GM18498 (cell line): Measurements from ENCODE around the gene ITGB4.
"Not testable (repeated sequence)": the region's sequence is repeated elsewhere in the genome, so short reads cannot be mapped to it uniquely, and the experiment has no call there.

ENCODE experiments used
- ATAC-seq: cut with Tn5 transposase; IDR thresholded peaks from one replicate; pipeline ENCODE4 v1.9.1; 2021; ENCODE audit warnings: mild to moderate bottlenecking, moderate library complexity; ENCODE audit not compliant: unreplicated experiment

The ITGB4 gene

DNA sequence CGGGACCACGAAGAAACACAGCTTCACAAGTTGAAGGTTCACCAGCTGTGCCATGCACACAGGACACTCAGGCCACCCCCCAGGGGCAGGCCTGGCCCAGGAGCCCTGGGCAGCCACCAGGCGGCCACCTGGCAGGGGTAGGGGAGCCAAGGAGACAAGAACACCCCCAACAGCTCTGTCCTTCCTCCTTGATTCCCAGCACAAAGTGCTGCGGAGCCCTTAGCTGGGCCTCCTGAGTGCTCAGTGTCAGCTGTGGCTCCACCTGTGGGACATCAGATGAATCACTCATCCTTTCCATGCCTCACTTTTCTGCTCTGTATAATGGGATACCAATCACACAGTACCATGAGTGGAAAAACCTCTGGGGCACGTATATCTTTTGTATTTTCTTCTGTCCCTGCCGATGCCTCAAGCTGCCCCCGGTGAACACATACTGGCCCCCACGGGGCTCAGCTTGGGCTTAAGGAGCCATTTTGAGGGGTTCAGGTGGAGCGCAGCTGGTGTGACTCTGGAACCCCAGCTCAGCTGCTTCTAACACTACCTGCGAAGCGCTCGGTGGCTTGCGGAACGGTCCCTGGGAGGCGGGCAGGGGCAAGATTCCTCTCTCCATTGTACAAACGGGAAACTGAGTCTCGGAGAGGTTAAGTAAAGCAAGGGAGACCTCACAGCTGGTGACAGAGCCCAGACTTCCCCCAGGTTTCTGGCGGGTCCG is 31.7 kb downstream of the ITGB4 start:
- no peak for ATAC-seq

DNA sequence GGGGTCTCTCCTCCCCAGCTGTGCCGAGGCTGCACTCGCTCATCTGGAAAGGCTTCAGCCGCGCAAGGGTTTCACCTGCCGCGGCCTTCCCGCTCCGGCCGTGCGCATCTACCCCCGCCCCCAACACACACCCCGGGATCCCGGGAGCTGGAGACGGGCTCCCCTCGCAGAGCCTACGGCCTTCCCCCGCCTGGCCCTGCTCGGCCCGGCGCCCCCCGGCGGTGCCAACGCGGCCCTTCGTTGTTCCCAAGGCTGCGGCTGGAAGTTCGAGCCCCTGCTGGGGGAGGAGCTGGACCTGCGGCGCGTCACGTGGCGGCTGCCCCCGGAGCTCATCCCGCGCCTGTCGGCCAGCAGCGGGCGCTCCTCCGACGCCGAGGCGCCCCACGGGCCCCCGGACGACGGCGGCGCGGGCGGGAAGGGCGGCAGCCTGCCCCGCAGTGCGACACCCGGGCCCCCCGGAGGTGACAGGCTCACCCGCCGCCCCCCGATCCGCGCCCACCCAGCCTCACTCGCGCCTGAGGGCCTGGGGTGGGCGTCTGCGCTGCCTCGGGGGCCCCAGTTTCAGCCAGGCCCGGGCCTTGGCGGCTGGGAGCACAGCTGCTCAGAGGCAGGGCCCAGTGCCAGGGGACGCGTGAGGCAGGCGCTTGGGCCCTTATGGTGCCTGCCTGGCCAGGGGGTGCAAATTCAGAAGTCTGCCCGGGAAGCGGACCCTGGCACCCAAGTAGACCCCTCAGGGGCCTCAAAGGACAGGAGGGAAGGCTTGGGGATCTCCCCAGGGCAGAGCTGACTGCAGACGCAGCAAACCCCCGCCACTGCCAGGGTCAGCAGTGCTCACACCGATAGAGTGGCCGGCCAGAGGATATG is 32.5 kb downstream of the ITGB4 start:
- ATAC-seq: peak; percentile 60

DNA sequence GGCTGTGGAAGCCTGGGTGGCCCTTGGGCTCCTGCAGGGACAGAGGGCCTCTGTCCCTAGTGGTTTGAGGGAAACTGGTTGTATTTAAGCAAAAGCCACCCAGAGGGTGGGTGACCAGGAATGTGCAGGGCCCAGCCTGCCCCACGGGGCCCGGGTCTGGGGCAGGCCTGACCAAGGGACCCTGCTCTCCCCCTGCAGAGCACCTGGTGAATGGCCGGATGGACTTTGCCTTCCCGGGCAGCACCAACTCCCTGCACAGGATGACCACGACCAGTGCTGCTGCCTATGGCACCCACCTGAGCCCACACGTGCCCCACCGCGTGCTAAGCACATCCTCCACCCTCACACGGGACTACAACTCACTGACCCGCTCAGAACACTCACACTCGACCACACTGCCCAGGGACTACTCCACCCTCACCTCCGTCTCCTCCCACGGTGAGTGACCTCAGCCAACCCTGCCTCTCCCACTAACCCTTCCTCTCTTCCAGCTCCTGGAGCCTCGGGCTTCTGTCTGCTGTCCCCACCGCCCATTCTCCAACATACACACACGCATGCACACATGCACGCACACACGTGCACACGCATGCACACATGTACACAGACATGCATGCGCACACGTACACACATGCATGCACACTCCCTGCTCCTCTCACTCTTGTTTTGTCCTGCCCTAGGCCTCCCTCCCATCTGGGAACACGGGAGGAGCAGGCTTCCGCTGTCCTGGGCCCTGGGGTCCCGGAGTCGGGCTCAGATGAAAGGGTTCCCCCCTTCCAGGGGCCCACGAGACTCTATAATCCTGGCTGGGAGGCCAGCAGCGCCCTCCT is 33.3 kb downstream of the ITGB4 start:
- no peak for ATAC-seq

DNA sequence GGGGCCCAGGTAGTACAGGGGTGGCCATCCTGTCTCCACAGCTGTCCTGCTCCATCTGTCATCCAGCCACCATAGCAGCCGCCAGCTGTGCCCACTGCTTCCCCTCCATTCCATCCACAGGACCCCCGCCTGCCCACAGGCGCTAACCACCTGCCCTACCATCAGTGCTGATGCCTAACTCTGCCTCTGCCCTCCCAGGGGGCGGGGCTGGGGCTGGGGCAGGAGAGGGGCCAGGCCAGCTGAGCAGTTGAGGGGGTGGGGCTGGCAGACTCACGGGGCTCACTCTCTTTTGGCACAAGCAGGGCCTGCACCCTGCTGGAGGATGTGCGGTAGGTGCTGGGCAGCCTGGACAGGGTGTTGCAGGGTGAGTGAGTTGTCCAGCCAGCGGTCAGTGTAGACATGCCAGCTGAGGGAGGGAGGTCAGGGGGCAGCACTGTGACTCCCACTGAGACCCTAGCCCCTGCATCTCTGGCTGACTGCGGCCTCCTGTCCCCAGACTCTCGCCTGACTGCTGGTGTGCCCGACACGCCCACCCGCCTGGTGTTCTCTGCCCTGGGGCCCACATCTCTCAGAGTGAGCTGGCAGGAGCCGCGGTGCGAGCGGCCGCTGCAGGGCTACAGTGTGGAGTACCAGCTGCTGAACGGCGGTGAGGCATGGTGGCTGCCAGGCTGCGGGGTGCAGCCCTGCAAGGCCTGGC is 34.1 kb downstream of the ITGB4 start:
- no peak for ATAC-seq

DNA sequence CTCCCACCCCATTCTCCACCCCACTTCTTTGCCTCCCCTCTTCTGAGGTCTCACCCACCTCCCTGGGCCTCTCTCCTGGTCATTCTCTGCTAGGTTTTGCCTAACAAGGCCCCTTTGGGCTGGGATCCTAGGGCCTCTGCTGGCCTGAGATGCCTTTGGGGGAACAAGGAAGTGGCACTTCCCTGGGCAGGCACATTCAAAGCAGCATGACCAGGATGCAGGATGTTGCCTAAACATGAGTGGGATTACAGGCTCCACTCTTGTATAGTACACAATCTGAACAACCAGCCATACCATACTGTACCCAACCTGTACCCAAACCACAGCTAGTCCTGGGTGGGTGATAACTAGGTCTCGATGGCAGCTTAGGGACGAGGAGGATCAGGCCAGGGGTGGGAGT is 34.7 kb downstream of the ITGB4 start:
- ATAC-seq: no peak

DNA sequence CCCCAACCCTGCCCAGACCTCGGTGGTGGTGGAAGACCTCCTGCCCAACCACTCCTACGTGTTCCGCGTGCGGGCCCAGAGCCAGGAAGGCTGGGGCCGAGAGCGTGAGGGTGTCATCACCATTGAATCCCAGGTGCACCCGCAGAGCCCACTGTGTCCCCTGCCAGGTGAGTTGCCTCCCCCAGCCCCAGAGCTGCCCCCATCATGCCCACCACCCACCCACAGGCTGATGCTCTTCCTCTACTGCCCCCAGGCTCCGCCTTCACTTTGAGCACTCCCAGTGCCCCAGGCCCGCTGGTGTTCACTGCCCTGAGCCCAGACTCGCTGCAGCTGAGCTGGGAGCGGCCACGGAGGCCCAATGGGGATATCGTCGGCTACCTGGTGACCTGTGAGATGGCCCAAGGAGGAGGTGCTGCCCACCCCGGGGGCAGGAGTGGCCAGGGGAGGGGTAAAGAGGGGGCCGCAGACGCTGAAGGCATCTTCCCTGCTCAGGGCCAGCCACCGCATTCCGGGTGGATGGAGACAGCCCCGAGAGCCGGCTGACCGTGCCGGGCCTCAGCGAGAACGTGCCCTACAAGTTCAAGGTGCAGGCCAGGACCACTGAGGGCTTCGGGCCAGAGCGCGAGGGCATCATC is 35.3 kb downstream of the ITGB4 start:
- ATAC-seq: no peak

DNA sequence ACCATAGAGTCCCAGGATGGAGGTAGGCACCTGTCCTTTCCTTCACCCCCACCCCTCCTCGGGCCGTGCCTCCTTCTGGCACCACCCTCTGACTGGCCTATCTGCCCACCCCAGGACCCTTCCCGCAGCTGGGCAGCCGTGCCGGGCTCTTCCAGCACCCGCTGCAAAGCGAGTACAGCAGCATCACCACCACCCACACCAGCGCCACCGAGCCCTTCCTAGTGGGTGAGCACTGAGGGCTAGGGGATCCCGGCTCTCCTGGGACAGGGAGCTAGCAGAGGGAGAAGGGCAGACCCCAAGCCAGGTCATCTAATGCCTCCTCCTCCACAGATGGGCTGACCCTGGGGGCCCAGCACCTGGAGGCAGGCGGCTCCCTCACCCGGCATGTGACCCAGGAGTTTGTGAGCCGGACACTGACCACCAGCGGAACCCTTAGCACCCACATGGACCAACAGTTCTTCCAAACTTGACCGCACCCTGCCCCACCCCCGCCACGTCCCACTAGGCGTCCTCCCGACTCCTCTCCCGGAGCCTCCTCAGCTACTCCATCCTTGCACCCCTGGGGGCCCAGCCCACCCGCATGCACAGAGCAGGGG is 35.9 kb downstream of the ITGB4 start:
- no peak for ATAC-seq

DNA sequence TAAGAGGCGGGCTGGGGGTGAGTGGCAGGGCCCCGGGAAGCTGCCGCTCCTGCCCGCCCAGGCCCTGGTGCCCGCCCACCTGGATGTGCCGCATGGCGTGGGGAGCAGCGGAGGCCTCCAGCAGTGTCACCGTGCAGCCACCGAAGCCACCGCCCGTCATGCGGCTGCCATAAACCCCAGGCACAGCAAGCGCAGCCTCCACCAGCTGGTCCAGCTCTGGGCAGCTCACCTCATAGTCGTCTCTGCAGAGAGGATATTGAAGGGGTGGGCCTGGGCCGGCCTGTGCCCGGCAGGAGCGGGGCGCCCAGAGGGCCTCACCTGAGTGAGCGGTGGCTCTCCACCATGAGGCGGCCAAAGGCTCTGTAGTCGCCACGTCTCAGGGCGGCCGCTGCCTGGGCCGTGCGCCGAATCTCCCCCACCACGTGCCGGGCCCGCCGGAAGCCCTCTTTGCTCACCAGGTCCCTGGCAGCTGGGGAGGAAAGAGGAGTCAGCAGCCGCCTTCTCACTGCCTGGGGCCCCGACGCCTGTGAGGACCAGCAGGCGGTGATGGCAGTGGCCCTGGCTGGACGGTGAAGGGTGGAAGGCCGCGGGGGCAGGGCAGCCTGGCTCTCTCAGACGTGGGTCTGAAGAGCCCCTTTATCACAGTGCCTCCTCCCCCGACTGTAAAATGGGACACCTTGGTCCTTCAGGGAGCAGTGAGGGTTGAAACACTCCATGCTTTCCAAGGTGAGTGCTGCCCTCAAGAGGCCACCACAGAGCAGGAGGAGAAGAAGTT is 37.1 kb downstream of the ITGB4 start:
- no peak for ATAC-seq

DNA sequence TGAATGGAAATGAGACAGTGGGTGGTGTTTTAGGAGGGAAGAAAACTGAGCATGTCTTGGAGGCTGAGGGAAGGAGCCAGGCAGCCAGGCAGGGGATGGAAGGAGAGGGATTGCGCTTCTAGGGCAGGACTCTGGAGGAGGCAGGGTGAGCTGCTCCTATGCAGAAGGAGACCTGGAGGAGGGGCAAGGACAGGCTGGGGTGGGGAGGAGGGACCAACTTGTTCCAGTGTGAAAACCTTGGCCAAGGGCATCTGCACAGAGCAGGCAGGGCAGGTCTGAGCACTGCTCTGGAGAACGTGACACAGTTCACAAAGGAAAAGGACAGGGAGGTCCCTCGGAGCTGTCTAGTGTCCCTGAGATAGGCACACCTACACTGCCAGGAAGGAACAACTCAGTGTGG is 38.2 kb downstream of the ITGB4 start:
- ATAC-seq: no peak

DNA sequence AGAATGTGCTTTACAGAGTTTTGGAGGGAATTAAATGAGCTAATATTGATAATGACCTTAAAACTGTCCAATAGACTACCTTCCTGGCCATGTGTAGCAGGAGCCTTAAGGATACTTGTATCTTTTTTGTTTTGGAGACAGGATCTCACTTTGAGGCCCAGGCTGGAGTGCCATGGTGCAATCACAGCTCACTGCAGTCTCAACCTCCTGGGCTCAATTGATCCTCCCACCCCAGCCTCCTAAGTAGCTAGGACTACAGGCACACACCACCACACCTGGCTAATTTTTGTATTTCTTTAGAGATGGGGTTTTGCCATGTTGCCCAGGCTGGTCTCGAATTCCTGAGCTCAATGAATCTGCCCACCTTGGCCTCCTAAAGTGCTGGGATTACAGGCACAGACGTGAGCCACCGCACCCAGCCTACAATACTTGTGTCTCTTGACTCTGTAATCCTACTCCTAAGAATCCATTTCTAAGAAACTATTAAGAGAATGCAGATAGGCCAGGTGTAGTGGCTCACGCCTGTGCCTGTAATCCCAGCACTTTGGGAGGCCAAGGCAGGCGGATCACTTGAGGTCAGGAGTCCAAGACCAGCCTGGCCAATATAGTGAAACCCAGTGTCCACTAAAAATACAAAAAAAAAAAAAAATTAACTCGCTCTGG is 38.9 kb downstream of the ITGB4 start:
- not testable (repeated sequence) for ATAC-seq

DNA sequence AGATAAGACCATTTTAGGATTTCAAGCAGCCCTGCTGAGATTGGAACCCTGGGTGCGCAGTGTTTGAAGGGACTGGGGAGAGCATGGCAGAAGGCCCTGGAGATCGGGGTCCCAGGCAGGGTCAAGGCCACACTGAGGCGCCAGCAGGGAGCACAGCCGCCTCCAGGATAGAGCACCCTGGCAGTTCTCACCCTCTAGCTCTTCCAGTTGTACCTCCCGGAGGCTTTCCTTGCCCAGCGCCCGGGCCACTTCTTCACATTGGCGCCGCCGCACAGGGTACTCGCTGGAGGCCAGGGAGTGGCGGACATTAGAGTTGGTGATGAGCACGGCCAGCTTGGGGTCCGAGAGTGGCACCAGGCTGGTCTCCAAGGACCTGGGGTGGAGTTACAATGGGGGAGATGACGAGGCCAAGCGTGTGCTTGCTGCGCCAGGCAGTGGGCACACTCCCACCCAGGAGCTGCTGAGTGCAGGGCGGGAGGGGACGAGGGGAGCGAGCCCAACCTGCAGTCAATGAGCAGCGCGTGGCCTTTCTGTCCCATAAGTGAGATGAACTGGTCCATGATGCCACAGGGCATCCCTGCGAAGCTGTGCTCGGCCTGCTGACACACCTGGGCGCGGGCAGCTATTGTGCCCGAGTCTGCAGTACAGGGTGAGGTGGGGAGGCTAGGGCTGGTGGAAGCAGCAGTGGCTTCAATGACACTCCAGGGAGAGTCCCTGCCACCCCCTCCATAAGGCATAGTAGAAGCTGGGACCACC is 41.4 kb downstream of the ITGB4 start:
- no peak for ATAC-seq

DNA sequence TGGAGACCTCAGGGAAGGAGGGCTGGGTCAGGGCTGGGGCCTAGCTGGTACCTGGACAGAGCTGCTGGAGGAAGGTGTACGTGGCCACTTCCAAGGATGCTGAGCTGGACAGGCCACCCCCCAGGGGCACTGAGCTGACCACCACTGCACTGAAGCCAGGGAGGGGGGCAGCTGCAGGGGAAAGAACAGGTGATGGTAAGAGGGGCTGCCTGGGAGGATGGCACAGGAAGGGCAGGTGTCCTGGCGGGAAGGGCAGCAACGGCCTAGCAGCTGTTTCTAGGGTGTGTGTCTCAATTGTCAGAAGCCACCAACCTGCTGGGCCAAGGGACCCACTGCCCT is 42.0 kb downstream of the ITGB4 start:
- ATAC-seq: no peak

DNA sequence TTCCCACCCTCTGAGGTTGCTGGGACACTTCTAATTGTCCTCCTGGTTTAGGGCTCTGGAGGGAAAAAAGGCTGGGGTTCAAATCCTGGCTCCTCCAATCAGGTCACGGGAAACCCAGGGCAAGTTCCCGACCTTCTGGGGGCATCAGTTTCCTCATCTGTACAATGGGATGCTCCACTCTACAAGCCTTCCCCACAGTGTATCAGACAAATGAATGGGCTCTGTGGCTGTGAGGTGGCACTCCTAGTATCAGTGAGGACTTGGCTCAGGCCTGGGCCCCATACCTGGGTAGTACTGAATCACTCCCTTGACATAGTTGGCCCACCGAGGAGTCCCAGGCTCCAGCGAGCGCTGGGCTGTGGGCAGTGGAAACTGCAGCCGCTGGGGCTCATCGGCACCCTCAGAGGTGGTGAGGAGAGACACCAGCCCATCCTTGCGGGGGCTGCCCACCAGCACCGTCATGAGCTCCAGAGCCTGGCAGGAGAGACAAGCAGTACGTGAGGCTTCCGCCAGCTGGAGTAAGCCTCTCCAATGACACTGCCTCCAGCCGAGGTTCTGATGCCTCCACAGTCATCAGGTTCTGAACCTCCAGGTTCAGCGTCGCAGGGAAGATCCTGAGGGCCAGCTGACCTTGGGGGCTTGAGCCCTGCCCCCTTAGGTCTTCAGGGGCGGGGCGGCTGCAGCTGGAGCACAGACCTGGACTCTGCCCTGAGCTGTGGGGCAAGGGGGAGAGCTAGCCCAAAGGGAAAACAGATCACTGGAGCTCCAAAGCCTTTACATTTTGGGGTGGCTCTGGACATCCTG is 42.6 kb downstream of the ITGB4 start:
- ATAC-seq: no peak

DNA sequence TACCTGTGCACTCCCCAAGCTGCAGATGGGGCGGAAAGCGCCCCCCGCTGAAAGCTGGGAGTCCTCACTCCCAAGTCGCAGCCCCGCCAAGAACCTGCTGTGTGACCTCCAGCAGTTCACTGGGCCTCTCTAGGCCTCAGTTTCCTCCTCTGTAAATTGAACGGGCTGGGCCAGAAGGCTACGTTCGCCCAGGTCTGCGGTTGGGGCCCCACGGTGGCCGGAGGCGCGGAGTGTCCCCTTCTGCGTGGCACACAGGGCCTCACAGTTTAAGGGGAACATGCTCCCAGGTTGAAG is 43.1 kb downstream of the ITGB4 start:
- ATAC-seq: no peak

DNA sequence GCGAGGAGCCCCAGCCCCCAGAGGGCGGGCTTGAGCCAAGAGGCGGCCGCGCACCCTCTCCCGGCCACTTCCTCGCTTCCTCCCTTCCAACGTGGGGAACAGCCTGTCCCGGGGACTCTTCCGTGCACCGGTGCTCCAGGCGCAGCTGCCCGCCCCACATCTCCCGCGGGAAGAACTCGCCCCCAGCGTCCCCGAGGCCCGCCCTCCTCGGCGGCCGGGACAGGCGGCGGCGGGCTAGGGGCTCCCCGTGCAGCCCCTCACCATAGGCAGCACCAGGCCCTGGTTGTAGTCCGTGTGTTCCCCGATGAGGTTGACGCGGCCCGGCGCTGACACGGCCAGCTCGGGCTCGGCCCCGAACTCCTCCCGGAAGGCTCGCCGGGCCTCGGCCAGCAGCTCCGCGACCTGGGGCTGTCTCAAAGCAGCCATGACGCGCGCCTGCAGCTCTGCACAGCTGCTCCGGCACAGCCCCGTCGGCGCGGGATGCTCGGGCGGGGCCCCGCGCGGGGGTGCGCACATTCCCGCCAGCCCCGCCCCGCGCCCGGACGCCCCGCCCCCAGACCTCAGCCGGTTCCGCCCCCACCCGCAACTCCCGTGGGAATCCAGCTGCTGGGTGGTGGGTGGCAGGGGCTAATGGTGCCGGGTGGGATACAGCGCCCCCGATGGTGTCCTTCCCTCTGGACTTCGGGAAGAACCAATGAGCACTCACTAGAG is 43.6 kb downstream of the ITGB4 start, which contains the start of gene GALK1:
GALK1 (minus strand) TSS at position 482 of the 711 bp plus-strand sequence; CDS start at position 426, 56 bp downstream.
- peak; percentile 74 for ATAC-seq

DNA sequence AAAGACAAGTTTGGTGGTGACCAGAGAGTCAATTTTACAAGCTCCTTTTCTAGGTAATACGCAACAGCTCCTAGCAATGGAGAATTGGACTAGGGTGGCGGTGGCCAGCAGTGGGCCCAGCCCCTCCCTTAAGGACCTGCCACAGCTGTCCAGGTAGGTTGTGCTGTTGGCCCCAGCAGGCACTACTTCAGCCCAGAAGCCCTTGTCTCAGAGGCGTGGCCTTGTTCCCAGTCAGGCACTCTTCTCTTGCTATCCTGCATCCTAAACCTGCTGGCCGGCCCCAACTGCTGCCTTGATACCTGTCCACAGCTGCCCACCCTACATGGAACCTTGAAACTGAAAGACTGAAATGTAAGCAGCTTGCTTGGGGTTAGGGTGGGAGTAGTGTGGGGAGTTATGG is 44.7 kb downstream of the ITGB4 start:
- ATAC-seq: no peak

DNA sequence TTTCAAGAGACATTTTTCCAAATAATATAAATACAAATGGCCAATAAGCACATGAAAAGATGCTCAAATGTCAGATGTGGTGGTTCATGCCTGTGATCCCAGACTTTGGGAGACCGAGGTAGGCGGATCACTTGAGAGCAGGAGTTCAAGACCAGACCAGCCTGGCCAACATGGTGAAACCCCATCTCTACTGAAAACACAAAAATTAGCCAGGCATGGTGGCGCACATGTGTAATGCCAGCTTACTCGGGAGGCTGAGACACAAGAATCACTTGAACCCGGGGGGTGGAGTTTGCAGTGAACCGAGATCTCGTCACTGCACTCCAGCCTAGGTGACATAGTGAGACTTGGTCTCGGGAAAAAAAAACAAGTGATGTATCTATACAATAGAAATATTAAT is 46.6 kb downstream of the ITGB4 start:
- ATAC-seq: no peak
